ENCODE results near the gene KRTAP27-1.

The KRTAP27-1 gene, protein sequence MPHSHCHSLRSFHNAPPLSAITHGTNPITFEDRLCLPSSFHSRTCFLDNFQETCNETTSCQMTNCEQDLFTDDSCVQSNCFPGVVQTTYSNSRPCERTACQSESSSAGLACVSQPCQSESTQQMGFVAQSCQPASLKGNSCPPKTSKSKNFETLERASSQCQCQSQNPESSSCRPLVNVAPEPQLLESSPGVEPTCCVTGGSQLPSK

DNA sequence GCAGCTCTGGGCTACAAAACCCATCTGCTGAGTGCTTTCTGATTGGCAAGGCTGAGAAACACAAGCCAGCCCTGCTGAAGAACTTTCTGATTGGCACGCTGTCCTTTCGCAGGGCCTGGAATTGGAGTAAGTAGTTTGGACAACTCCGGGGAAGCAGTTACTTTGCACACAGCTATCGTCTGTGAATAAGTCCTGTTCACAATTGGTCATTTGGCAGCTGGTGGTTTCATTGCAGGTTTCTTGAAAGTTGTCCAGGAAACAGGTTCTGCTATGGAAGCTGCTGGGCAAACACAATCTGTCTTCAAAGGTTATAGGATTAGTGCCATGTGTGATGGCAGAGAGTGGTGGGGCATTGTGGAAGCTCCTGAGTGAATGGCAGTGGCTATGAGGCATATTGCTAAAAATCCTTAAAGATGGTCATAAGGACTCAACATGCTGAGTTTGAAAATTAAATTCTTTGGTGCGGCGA lies at the start of gene KRTAP27-1:
Gene KRTAP27-1, minus strand, starts transcription at position 419 of the 469 bp plus-strand sequence. Its CDS starts 26 bp downstream, at position 393.
- no peak for DNase-seq

DNA sequence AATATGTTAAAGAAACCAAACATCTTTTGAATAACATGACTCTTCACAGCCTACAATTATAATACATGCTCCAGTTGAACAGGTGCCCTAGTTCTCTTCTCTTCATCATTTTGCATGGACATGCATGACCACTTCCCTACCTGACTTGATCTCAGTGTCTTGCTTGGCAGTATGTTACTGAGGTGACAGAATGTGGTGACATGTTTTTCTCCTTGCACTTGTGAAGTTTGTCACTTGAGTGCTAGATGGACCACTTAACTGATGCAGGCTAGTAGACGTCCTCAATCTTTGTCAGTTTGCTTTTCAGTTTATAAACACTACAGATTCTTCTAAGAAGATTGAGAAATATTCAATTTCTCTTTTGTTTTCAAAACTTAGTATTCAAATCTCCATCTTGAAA lies 44.7 kb upstream of the KRTAP27-1 start:
- DNase-seq, result no peak

DNA sequence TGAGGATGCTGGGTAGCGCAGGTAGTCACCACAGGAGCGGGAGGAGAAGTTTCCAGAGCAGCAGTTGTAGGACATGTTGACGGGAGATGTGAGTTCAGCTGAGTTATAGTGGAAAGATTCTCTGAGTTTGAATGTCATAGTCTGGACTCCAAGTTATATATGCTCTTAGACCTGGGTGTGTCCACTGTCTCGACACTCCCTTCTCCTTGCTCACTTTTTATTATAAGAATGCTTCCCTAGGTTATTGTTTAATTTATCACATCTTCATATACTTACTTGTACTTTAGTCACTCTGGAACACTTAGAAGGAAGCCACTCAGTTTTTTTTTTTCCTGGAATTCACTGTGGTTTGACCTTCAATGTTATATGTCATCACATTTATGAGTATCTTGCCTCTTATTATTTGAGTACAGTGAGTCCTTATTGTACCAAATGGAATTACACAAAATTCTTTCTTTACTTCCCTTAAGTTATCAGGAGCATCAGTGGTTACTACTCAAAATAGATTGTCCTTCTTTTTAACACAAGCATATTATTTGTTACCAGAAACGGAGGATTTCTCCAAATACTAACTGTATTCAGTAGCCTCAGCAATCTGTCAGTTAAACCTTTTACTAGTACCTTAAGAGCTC lies 34.8 kb upstream of the KRTAP27-1 start, which contains the start of gene KRTAP13-2:
Gene KRTAP13-2, minus strand, starts transcription at position 133 of the 632 bp plus-strand sequence. Its CDS starts 58 bp downstream, at position 75.
- DNase-seq, result no peak

DNA sequence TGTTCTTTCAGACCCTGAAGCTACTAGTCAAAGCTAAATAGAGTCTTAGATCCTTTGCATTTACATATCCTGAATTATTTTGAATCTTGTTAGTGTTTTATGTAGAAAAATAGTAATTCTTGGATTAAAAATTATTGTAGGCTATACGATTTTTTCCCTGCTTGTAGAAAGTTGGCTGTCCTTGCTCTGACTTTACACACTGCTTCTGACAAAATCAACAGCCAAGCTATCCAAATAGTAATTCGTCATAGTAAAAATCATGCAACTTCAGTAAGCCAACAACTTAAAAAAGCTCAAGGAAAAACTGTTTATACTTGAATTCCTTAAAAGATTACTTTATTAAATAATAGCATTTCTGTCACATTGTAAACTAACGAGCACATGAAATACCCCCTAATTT lies 18.4 kb upstream of the KRTAP27-1 start:
- no peak for DNase-seq

DNA sequence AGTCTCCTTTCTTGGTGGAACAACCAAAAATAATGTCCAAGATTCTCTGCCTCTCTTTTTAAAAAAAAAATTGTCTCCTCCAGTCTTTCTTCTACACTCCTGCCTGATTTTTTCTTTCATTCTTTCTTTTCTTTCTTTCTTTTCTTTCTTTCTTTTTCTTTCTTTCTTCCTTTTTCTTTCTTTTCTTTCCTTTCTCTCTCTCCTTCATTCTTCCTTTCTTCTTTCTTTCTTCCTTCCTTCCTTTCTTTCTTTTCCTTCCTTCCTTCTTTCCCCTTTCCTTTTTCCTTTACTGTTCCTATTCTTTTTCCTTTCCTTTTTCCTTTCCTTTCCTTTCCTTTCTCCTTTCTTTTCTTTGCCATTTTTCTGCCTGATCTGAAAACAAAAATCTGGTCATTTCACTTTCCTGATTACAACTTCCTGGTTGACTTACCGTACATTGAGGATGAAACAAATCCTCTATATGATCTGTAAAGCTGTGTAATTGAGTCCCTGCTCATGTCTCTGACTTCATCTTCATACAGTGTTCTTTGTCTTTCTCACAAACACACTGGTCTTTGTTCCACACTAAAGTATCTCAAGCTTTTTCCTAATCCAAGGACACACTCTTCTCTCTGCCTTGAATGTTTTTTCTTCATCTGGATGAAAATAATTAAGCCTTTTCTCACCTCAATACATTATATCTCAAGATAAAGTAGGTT lies 17.0 kb upstream of the KRTAP27-1 start:
- no peak for DNase-seq

DNA sequence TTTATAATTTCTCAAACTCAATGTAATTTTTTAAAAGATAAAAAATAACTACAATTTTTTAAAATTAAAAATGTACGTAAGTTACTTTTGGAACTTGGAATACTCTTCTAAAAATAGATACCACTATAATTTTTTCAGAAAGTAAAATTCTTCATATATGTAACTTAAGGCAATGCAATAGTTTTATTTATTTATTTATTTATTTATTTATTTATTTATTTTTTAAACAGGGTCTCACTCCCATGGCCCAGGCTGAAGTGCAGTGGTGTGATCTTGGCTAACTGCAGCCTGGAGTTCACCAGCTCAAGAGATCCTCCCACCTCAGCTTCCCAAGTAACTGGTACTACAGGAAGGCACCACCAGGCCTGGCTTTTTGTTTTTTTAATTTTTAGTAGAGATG lies 14.0 kb upstream of the KRTAP27-1 start:
- no peak for DNase-seq

DNA sequence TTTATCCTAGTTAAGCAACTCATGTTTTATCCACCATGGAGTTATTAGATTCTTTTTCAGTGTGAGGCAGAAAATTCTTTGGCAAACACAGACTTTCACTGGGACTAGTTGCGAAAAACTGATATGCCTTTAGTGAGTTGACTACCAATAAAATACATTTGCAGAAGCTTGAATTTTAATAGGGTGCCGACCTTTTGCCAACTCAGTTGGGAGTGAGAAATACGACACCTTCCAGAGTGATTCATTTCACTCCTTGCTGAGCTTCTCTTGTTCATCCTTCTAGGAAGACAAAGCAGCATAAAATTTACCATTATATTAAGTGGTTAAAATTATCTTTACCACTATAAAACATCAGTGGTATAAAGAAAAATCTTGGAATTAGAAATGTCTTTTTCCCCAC lies 12.1 kb upstream of the KRTAP27-1 start:
- DNase-seq, result no peak

DNA sequence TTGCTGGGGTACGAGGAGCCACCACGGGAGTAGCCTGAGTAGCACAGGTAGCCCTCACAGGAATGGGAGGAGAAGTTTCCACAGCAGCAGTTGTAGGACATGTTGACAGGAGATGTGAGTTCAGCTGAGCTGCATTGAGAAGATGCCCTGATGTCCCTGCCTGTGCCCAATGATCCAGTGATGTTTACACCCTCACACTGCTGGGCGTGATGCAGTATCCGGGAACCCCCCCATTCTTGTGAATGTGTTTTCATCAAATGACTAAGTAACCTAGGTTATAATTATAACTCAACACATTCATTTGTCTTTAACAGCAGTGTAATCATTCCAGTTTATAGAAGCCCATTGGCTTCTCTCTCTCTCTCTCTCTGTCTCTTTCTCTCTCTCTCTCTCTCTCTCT lies 11.0 kb upstream of the KRTAP27-1 start, which contains the start of gene KRTAP23-1:
Gene KRTAP23-1, minus strand, starts transcription at position 101 of the 400 bp plus-strand sequence. Its CDS starts 0 bp downstream, at position 101.
- no peak for DNase-seq

DNA sequence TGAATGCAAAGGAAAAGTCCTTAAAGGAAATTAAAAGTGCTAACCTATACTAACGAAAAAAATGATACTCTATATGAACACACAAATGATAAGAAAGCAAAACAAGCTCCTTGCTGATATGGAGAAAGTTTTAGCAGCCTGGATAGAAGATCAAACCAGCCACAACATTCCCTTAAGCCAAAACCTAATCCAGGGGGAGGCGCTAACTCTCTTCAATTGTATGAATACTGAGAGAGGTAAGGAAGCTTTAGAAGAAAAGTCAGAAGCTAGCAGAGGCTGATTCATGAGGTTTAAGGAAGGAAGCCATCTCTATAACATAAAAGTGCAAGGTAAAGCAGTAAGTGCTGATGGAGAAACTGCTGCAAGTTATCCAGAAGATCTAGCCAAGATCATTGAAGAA lies 7.5 kb upstream of the KRTAP27-1 start:
- no peak for DNase-seq

DNA sequence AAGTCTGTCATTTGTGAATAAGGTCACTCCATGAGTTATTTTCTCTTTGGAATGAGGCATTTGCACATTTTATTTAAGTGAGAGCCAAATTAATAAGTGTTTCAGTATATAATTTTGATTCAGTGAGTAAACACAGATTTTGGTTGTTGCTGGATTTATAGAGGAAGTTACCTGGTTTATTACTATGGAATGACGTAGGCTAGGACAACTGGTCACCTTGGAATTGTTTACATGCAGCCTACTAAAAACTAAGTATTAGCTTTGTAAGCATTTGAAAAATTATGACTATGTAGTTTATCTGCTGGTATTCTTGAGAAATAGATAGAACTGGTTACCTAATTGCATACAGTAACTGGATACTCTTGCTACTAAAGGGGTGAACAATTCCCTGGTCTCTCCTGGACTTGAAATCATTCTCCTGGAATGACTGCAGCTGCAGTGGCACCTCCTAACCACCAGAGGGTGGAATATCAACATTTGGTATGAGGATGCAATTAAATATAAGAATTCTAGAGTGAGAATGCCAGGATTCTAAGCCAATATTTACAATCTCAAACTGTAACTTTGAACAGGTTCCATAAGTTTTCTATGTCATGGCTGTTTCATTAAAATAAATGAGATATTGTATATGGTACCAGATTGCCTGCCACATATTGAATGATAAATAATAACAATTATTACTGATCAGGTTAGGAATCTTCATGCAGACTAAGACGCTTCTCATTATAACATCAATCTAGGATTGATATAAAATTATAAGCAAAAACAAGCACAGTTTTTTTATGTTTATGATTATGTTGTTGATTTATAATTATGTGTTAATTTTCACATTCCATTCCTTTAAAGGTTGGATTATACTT lies 3.5 kb upstream of the KRTAP27-1 start:
- no peak for DNase-seq

DNA sequence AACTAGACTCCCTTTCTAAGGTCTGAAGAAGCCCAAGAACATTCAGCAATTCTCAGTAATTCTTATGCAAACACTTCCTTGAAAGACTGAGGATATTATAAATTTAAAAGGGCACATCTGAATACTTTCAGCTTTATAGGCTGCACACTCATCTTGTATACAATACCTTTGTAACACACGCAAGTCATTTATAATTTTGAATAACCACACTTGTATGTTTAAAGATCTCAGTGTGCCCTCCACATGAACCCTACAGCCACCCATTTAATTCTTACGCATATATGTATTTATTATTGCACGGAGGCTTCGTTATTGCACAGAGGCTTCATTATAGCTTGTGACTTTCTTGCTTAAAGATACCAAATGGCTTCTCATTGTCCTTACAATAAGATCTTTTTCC lies 1.2 kb upstream of the KRTAP27-1 start:
- no peak for DNase-seq

DNA sequence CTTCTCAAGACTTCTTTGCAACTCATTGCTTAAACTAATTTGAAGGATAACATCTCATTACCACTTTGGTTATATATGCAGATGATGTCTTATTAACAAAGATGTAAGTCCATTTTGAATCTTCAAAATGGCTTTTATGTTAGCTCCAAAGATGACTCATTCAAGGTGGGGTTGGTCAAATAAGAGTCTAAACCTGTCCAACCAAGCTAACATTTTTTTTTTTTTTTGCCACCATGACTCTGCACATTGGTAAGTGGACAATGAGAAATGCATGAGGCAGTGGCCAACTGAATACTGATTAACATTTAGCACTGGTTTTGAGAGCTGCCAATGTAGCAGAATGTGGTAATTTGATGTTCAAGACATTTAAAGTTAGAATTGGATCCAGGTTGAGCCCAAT lies 278 bp upstream of the KRTAP27-1 start:
- DNase-seq, result no peak

DNA sequence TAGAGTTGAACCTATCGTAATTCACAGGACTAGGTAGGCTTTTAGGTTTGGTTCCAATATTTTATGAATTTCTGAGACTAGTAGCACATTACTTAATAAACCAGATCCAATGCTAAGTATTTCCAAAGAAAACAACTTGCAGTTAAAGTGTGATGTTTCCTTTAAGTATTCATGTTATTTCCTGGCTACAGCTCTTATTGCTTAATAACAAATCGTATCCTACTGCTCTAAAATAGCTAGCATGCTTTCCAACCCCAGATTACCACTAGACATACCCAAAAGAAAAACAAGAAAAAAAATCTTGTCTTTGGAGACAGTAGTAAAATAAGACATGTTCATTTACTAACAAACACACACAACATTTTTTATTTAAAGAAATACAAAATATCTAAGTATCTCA lies 898 bp downstream of the KRTAP27-1 start:
- no peak for DNase-seq

DNA sequence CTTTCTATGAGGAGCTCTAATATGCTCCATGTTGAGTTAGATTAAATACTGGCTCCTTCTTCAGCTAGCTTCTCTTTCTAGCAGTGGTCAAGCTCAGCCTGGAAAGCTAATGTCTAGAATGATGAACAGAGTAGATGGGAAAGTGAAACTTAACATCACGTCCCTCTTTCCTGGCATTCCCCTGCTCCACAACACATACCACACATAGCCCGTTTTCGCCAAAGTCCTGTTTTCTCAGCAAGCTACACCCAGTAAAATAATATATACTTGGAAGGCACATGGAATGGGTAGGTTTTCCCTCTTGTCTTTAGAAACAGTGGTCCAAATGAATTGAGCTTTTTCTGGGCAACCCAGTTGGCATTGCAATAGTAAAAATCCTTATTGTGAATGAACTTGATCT lies 3.8 kb downstream of the KRTAP27-1 start:
- DNase-seq, result no peak

DNA sequence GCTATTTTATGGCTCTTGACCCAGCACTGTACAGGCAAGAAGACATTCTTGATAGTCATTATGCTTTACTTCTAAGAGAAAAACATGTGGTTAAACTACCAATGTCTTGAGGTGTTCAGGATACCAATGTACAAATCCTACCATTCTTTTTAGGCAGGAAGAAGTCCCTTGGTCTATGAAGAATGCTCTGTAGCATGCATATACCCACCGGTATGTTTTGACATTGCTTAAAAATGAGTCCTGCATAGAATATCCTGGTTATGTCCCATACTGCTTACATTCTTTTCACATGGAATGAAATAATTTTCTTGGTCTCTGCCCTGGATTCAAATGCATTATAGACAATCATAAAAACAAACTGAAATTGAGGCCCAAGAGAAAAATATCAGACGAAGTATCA lies 4.8 kb downstream of the KRTAP27-1 start:
- no peak for DNase-seq

DNA sequence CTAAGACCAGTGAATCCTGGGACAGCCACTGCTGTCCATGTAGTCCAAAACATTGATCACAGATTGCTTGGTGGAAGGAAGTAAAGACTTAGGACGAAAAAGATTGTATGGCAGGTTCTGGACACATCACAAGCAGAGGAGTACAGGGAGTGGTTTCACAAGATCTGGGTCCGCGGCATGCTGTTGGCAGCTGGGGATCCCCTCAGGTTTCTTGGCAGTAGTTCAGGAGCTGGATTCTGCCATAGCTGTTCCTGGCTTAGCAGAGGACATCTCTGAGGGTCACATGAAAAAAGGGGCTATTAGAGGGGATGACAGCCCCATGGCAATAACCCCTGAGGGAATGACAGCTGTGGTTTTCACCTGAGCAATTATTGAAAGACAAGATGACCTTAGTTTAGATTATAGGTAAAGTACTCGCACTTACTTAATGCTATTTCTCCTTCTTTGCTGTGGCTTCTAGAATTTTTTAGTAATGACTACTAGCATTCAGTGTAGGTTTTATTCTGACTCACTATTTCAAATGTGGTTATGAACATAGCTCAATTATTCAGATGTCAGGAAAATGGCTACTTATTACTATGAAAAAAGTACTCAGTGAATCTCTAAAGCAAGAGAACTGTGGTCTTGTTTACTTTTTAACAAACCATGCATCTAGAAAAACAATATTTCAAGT lies 8.2 kb downstream of the KRTAP27-1 start:
- no peak for DNase-seq

DNA sequence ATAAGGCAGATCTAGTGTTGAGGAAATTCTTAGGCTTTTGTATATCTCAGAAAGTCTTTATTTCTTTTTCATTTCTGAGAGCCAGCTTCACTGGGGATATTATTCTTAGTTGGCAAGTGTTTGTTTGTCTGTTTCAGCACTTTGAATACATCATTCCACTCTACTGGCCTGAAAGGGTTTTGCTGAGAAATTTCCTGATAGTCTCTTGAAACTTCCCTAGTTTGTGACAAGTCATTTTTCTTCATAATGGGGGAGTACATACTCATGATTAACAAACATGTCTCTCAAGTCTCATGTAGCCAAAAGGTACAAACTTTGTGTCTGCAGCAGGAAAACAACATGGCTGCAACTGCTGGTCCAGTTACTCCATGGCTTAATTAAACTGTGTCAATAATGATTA lies 11.1 kb downstream of the KRTAP27-1 start:
- no peak for DNase-seq

DNA sequence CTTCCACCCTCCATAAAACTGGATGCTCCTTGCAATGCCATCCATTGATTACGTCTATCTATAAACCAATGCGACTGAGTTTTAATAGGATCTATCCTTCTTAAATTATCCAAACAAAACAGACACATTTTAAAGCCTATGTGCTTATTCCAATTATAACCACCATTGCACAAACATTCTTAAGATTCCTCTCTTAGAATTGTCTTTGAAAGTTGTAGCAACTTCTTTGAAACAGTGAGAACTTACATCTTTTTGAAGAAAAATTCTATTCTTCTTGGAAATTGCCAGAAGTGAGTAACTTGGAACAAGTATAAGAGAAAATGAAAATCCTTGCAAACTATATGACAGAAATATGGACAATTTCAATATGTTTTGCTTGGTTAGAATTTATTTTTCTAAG lies 17.3 kb downstream of the KRTAP27-1 start, which contains the start of gene KRTAP26-1:
Gene KRTAP26-1, minus strand, starts transcription at position 101 of the 400 bp plus-strand sequence. CDS start 280 bp downstream, outside the sequence.
- no peak for DNase-seq

DNA sequence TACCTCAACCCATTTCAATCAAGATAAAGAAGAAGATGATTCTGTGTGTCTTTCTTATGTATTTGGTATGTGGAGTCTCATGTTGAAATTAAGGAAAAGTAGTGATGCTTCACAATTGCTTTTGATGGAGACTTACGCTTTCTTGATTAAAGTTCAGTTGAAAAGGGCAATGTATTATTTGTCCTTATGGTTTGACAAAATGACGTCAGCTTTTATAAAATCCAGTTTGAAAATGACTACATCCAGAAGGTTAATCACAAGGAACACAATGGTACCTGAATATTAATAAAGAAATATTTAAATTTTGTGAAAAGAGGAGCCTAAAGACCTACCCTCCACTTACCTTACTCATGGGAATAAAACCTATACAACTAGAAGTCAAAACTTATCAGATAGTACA lies 21.8 kb downstream of the KRTAP27-1 start:
- DNase-seq, result no peak

DNA sequence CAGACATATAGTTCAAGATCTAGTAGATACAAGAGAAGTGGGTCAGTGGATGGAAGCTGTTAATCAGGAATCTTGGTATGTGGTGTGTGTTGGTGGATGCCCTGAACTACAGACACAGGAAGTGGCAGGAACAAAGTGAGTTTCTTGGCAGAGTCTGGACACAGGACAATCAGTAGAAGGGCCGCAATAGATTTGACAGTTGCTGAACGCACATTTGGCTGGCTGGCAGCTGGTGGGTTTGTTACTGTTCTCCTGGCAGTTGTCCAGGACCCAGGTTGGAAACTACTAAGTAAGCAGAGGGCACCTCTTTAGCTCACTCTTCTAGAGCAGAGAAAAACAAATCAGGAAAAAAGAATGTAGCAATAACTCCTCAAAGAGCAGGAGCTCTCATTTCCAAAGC lies 30.6 kb downstream of the KRTAP27-1 start:
- no peak for DNase-seq

DNA sequence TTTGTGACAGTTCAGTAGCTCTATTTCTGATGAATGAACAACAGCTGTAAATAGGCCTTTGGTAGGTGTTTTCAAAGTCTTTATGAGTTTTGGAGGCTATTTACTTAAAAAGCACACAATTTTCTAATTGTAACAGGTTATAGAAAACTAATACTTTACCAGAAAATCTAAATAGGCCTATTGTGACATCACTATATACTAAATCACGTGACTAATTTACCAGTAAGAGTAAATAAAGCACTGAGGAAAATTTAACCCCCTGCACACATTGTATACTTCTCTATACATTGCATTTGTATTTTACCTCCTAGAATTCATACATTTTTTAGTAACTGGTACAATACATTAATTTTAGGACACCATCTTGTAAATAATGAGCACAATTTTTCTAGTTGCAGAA lies 32.4 kb downstream of the KRTAP27-1 start:
- DNase-seq, result no peak

DNA sequence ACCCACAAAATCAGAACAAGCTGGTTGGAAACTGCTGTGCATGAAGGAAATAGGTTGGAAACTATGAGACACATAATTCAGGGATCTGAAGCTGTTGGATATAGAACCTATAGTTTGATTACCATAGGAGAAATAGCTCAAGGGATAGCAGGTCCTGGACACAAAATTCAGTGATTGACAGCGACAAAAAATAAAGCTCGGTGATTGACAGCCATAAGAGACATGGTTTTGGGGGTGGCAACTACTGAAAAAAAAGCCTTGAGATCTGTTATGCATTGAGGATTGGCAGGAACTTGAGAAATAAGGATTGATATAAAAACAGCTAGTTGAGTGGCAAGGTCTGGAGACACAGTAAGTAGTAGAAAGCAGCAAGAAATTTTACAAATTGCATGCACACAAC lies 48.3 kb downstream of the KRTAP27-1 start, which contains the start of gene KRTAP25-1:
Gene KRTAP25-1, minus strand, starts transcription at position 300 of the 400 bp plus-strand sequence. Its CDS starts 24 bp downstream, at position 276.
- DNase-seq, result no peak
